HEK293T (cell line): ENCODE measurements around the gene RIOX2.

Experiments
- CTCF ChIA-PET: fragments of 350-600 bp; formaldehyde crosslinking; extraction: SDS; loops from one replicate; lab custom pipeline; 2021; ENCODE audit warnings: antibody characterized with exemption, inconsistent platforms; lab: Yijun Ruan, JAX
- POLR2A ChIA-PET: fragments of 350-600 bp; formaldehyde crosslinking; extraction: SDS; loops from one replicate; lab custom pipeline; 2020; ENCODE audit warnings: antibody characterized with exemption, inconsistent platforms; lab: Yijun Ruan, JAX
- DNase-seq: peaks from one replicate; pipeline ENCODE4 v3.0.0; 2012; ENCODE audit warnings: mixed read lengths; ENCODE audit errors: extremely low spot score
- ARNT ChIP-seq: fragments of 450-650 bp; IDR thresholded peaks from 2 replicates; pipeline ENCODE4 v1.6.1; 2017; ENCODE audit warnings: mild to moderate bottlenecking
- BHLHE40 ChIP-seq: fragments of 450-650 bp; IDR thresholded peaks from 2 replicates; pipeline ENCODE4 v1.6.1; 2016; ENCODE audit warnings: mild to moderate bottlenecking, moderate library complexity, borderline replicate concordance
- CTBP1 ChIP-seq: fragments of 450-650 bp; IDR thresholded peaks from 2 replicates; pipeline ENCODE4 v1.6.1; 2016; ENCODE audit warnings: borderline replicate concordance
- ELF4 ChIP-seq: fragments of 450-650 bp; IDR thresholded peaks from 2 replicates; pipeline ENCODE4 v1.6.1; 2017; ENCODE audit warnings: antibody characterized with exemption
- FOXA1 ChIP-seq: fragments of 450-650 bp; IDR thresholded peaks from 2 replicates; pipeline ENCODE4 v1.6.1; 2016; ENCODE audit warnings: mild to moderate bottlenecking
- FOXK2 ChIP-seq: fragments of 450-650 bp; IDR thresholded peaks from 2 replicates; pipeline ENCODE4 v1.6.1; 2016; ENCODE audit warnings: mild to moderate bottlenecking
- FOXM1 ChIP-seq: fragments of 450-650 bp; IDR thresholded peaks from 2 replicates; pipeline ENCODE4 v1.6.1; 2017; ENCODE audit warnings: mild to moderate bottlenecking, borderline replicate concordance
- HDGF ChIP-seq: fragments of 450-650 bp; IDR thresholded peaks from 2 replicates; pipeline ENCODE4 v1.6.1; 2017; ENCODE audit warnings: antibody characterized with exemption, borderline replicate concordance
- L3MBTL2 ChIP-seq: fragments of 450-650 bp; conservative IDR thresholded peaks from 2 replicates; pipeline ENCODE4 v1.6.1; 2016; ENCODE audit warnings: mild to moderate bottlenecking
- LEF1 ChIP-seq: fragments of 450-650 bp; IDR thresholded peaks from 2 replicates; pipeline ENCODE4 v1.6.1; 2017; ENCODE audit warnings: mild to moderate bottlenecking, borderline replicate concordance
- NFRKB ChIP-seq: fragments of 450-650 bp; IDR thresholded peaks from 2 replicates; pipeline ENCODE4 v1.6.1; 2016; ENCODE audit warnings: mild to moderate bottlenecking, moderate library complexity
- SP1 ChIP-seq: fragments of 450-650 bp; IDR thresholded peaks from 2 replicates; pipeline ENCODE4 v1.6.1; 2017
- SUZ12 ChIP-seq: fragments of 450-650 bp; IDR thresholded peaks from 2 replicates; pipeline ENCODE4 v1.6.1; 2016; ENCODE audit warnings: mild to moderate bottlenecking
- TARDBP ChIP-seq: fragments of 450-650 bp; IDR thresholded peaks from 2 replicates; pipeline ENCODE4 v1.6.1; 2016
- ZNF384 ChIP-seq: fragments of 450-650 bp; IDR thresholded peaks from 2 replicates; pipeline ENCODE4 v1.6.1; 2016
- TF ChIP-seq, protein P1 (sequence below): fragments of 450-650 bp; IDR thresholded peaks from 2 replicates; pipeline ENCODE4 v1.6.1; 2016

RIOX2 gene

DNA sequence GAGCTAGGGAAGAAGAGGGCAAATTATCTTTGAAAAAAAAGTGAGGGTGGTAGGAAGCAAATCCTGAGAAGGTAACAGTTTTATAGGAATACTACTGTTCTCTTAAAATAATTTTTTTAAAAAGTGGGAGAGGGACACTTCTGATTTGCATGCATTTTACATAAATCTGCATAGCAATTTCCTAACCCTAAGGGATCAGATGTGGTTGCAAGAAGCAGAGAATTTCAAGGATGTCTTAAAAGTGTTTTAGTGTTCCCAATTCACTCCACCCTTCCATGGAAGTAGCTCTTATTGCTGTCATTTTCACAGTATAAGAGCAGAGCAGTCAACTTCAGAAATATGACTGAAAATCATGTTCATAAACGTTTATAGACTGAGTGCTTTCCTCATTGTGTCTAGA is 27.8 kb upstream of the RIOX2 start:
- DNase-seq = no peak
- TF ChIP-seq BHLHE40 = no peak
- no peak for TF ChIP-seq ZNF384
- TF ChIP-seq FOXM1 = no peak
- TF ChIP-seq CTBP1 = no peak
- no peak for TF ChIP-seq FOXA1
- TF ChIP-seq, protein P1, sequence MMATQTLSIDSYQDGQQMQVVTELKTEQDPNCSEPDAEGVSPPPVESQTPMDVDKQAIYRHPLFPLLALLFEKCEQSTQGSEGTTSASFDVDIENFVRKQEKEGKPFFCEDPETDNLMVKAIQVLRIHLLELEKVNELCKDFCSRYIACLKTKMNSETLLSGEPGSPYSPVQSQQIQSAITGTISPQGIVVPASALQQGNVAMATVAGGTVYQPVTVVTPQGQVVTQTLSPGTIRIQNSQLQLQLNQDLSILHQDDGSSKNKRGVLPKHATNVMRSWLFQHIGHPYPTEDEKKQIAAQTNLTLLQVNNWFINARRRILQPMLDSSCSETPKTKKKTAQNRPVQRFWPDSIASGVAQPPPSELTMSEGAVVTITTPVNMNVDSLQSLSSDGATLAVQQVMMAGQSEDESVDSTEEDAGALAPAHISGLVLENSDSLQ = no peak
- no peak for TF ChIP-seq TARDBP
- no peak for TF ChIP-seq SP1
- TF ChIP-seq NFRKB = no peak
- no peak for TF ChIP-seq LEF1
- no peak for TF ChIP-seq HDGF
- TF ChIP-seq ELF4 = no peak
- no peak for TF ChIP-seq ARNT
- TF ChIP-seq FOXK2 = no peak
- TF ChIP-seq L3MBTL2 = no peak
- no peak for TF ChIP-seq SUZ12
- CTCF ChIA-PET = interaction anchor here (1.0 kb wide), 1 partner anchor 13 kb away, joined by 3 read pairs; no protein-coding TSS in a partner anchor
- POLR2A ChIA-PET = no interaction called here

GRCh38 chr3:97999103-97999502 is 26.9 kb upstream of the RIOX2 start:
- POLR2A ChIA-PET = no interaction called here
- no peak for TF ChIP-seq NFRKB
- no peak for TF ChIP-seq L3MBTL2
- TF ChIP-seq ARNT = no peak
- TF ChIP-seq FOXA1 = no peak
- TF ChIP-seq ELF4 = no peak
- no peak for TF ChIP-seq SUZ12
- TF ChIP-seq ZNF384 = no peak
- DNase-seq = no peak
- CTCF ChIA-PET = interaction anchor here (1.0 kb wide), 1 partner anchor 14 kb away, joined by 3 read pairs; no protein-coding TSS in a partner anchor

- no peak for DNase-seq
- TF ChIP-seq ZNF384 = no peak
- TF ChIP-seq NFRKB = no peak
- no peak for TF ChIP-seq CTBP1
- POLR2A ChIA-PET = no interaction called here
- CTCF ChIA-PET = no interaction called here
Measured at GRCh38 chr3:97996988-97997387, 24.8 kb upstream of the RIOX2 start.

DNA sequence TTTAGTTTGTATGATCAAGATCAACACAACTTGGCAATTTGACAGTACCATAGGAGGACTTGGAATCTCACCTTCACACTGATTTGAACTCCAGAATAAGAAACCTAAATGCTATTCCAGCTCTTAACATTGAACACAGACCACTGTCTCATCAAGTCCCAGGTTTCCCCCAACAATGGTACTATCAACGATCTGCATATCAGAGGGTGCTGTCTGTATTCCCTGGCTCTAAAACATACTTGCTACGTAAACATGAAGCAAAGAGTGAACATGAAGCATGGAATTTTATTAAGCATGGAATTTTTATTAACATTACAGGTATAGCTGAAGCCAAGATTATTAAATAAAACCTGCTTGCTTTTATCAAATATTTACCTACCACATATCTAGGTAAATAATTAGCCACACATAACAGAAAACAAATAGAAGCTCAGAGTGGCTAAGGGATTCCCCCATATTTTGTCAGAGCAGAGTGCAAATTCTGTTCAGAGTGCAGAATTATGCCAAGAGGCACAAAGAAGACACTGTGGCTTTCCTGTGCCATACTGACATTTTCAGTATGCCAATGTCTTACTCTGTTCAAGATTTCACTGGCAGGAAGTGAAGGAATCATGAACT is 22.2 kb upstream of the RIOX2 start:
- TF ChIP-seq SP1 (no peak), BHLHE40 (no peak), TARDBP (no peak), NFRKB (no peak), FOXK2 (no peak), L3MBTL2 (no peak), HDGF (no peak), FOXA1 (no peak), ARNT (no peak), CTBP1 (no peak), SUZ12 (no peak), ELF4 (no peak), ZNF384 (no peak), LEF1 (no peak)
- TF ChIP-seq, protein P1 = no peak
- ChIA-PET CTCF (interaction anchor here (0.7 kb wide), 1 partner anchor 9 kb away, joined by 3 read pairs; no protein-coding TSS in a partner anchor), POLR2A (interaction anchor here (0.6 kb wide), 1 partner anchor 355 kb away, joined by 4 read pairs; no protein-coding TSS in a partner anchor)
- DNase-seq = no peak

- CTCF ChIA-PET = no interaction called here
- no peak for TF ChIP-seq L3MBTL2
- no peak for TF ChIP-seq NFRKB
- TF ChIP-seq ARNT = no peak
- TF ChIP-seq ZNF384 = no peak
- no peak for TF ChIP-seq HDGF
- TF ChIP-seq, protein P1 = no peak
- TF ChIP-seq ELF4 = no peak
- TF ChIP-seq SP1 = no peak
- TF ChIP-seq FOXA1 = no peak
Measured at GRCh38 chr3:97993526-97993925, 21.3 kb upstream of the RIOX2 start.

DNA sequence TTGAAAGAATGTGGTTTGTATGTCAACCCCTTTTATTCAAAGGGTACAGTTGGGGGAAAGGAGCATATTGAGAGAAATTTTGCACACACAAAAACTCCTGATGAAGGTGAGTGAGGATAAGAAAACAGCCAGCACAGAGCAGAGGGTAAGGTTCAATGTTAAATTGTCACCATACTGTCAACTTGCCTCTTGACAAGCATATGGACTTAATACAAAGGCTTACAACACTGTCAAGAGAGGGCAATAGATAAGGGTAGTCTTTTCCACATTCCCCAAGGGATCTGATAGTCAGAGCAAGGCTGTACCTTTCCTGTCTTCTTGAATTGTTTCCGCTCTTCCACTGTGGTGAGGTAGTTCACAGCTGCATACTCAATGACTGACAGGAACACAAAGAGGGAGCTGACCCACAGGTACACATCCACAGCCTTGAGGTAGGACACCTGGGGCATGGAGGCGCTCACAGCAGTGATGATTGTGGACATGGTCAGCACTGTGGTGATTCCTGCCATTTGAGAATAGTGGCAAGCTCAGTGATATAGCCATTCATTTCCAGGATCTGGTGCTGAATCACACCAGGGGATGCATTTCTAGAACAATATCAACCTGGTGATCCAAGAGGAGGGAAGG is 20.4 kb upstream of the RIOX2 start:
- ChIA-PET POLR2A (no interaction called here), CTCF (interaction anchor here (0.6 kb wide), 1 partner anchor 28 kb away, joined by 4 read pairs; no protein-coding TSS in a partner anchor)
- TF ChIP-seq FOXA1 (no peak), ZNF384 (no peak), ELF4 (no peak), FOXM1 (no peak), HDGF (no peak), NFRKB (no peak), TARDBP (no peak), BHLHE40 (no peak)
- TF ChIP-seq, protein P1 = no peak
- no peak for DNase-seq

More at GRCh38 chr3:97993526-97993925, 21.3 kb upstream of the RIOX2 start:
- no peak for DNase-seq
- POLR2A ChIA-PET = no interaction called here
